WTC11 (cell line): ENCODE measurements around the gene FBN2. TPM values are rescaled to one million over a fixed set of nuclear protein-coding genes. Genes with fewer than 3 reads are reported as not detected.

Experiments used
- ATAC-seq: fragments of 200-7000 bp; cut with Tn5 transposase; 2 replicates; pipeline ENCODE4 v1.10.0; 2021; ENCODE audit warnings: mild to moderate bottlenecking, moderate library complexity
- CTCF ChIA-PET: fragments of 300-600 bp; sonication (Branson Sonifier 250); formaldehyde crosslinking; loops from one replicate; lab custom pipeline; 2021; ENCODE audit warnings: antibody characterized with exemption; lab: Charles Lee
- POLR2A ChIA-PET: fragments of 350-600 bp; sonication (Branson Sonifier 250); formaldehyde crosslinking; loops from one replicate; lab custom pipeline; 2021; ENCODE audit warnings: antibody characterized with exemption; lab: Charles Lee
- DNase-seq: peaks from one replicate; pipeline ENCODE4 v3.0.0; 2021; ENCODE audit warnings: low spot score
- H3K27ac Mint-ChIP-seq: 2 replicates; pipeline ENCODE4 v1.8.0; 2021; ENCODE audit warnings: mixed read lengths
- H3K27me3 Mint-ChIP-seq: 2 replicates; pipeline ENCODE4 v1.8.0; 2021; ENCODE audit warnings: low read depth, mild to moderate bottlenecking, moderate library complexity, mixed read lengths
- H3K36me3 Mint-ChIP-seq: 2 replicates; pipeline ENCODE4 v1.8.0; 2021; ENCODE audit warnings: mixed read lengths
- H3K4me1 Mint-ChIP-seq: 2 replicates; pipeline ENCODE4 v1.8.0; 2022; ENCODE audit warnings: mixed read lengths
- H3K4me3 Mint-ChIP-seq: 2 replicates; pipeline ENCODE4 v1.8.0; 2021; ENCODE audit warnings: mild to moderate bottlenecking, moderate library complexity, mixed read lengths
- H3K9me3 Mint-ChIP-seq: 2 replicates; pipeline ENCODE4 v1.8.0; 2021; ENCODE audit warnings: mixed read lengths
- CTCF ChIP-seq: fragments of 200-600 bp; IDR thresholded peaks from 2 replicates; pipeline ENCODE4 v1.8.0; 2022; ENCODE audit warnings: antibody characterized with exemption
- JAZF1 ChIP-seq: fragments of 250-450 bp; sonication (Bioruptor Pico); IDR thresholded peaks from 2 replicates; pipeline ENCODE4 v1.9.0; 2021; ENCODE audit warnings: moderate library complexity, mild to moderate bottlenecking, inconsistent platforms
- MYBL2 ChIP-seq: sonication (generic); formaldehyde crosslinking; IDR thresholded peaks from 2 replicates; pipeline ENCODE4 v1.8.1; 2023; ENCODE audit warnings: mild to moderate bottlenecking, moderate library complexity, missing genetic modification reagents
- NR2C2 ChIP-seq: sonication (generic); formaldehyde crosslinking; IDR thresholded peaks from 2 replicates; pipeline ENCODE4 v1.8.0; 2022; ENCODE audit warnings: mild to moderate bottlenecking, missing genetic modification reagents
- PRRX2 ChIP-seq: fragments of 250-450 bp; sonication (Bioruptor Pico); IDR thresholded peaks from 2 replicates; pipeline ENCODE4 v1.8.0; 2021; ENCODE audit warnings: mild to moderate bottlenecking
- TCF7 ChIP-seq: sonication (generic); formaldehyde crosslinking; IDR thresholded peaks from 2 replicates; pipeline ENCODE4 v1.8.0; 2022; ENCODE audit warnings: mild to moderate bottlenecking, low read depth, missing genetic modification reagents, moderate library complexity
- ZNF423 ChIP-seq: fragments of 250-450 bp; sonication (Bioruptor Pico); IDR thresholded peaks from 2 replicates; pipeline ENCODE4 v2.1.2; 2022; ENCODE audit warnings: mild to moderate bottlenecking, moderate library complexity
- ZNF532 ChIP-seq: fragments of 250-450 bp; sonication (Bioruptor Pico); IDR thresholded peaks from 2 replicates; pipeline ENCODE4 v1.9.0; 2021; ENCODE audit warnings: mild to moderate bottlenecking, borderline replicate concordance
- ZSCAN18 ChIP-seq: fragments of 250-450 bp; sonication (Bioruptor Pico); IDR thresholded peaks from 2 replicates; pipeline ENCODE4 v2.1.2; 2022; ENCODE audit warnings: mild to moderate bottlenecking, moderate library complexity
- total RNA-seq: library from RNA; stranded (reverse); gene quantifications from 3 replicates; pipeline ENCODE4 v1.2.3, GENCODE V29; 2021
- TF ChIP-seq, protein P1 (sequence below): sonication (generic); formaldehyde crosslinking; IDR thresholded peaks from 2 replicates; pipeline ENCODE4 v1.8.0; 2022; ENCODE audit warnings: mild to moderate bottlenecking, missing genetic modification reagents
- TF ChIP-seq, protein P2 (sequence below): fragments of 250-450 bp; sonication (Bioruptor Pico); IDR thresholded peaks from 2 replicates; pipeline ENCODE4 v1.8.0; 2021; ENCODE audit warnings: mild to moderate bottlenecking
- TF ChIP-seq, protein P3 (sequence below): sonication (generic); formaldehyde crosslinking; IDR thresholded peaks from 2 replicates; pipeline ENCODE4 v1.8.1; 2023; ENCODE audit warnings: mild to moderate bottlenecking, moderate library complexity, missing genetic modification reagents

FBN2 gene
- total RNA-seq, 1 experiment from 2014 or later: 56.7 TPM

DNA sequence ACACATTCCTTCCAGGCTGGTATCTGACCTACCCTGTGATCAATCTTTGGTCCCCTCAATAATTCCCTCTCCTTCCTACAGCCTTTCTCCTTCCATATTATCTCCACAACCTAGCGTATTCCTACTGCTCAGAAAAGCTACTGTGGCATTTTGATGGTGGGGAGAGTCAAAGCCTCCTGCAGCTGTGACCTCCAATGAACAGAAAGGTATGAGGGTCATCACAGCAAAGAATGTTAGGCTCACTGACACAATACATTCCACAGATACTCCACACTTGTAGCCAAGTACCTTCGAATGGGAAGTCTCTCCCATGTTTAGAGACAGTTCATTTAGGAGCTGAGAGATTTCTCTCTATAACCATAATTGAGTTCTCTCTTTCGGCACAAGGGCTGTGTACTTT, 5.9 kb downstream of the FBN2 start:
- Mint-ChIP-seq H3K4me3 (no peak overlapping the region), H3K4me1 (peaks cover 26% of the 10 kb centered on the region), H3K27ac (no peak overlapping the region), H3K36me3 (peaks cover 21% of the 10 kb centered on the region), H3K27me3 (peaks cover 27% of the 10 kb centered on the region), H3K9me3 (peaks cover 4% of the 10 kb centered on the region; the same call in 1 of the 2 replicates)
- ChIA-PET POLR2A (no interaction called here), CTCF (no interaction called here)
- DNase-seq (no peak), ATAC-seq (peak; percentile 65)
- no peak for TF ChIP-seq PRRX2
- TF ChIP-seq, protein P1, sequence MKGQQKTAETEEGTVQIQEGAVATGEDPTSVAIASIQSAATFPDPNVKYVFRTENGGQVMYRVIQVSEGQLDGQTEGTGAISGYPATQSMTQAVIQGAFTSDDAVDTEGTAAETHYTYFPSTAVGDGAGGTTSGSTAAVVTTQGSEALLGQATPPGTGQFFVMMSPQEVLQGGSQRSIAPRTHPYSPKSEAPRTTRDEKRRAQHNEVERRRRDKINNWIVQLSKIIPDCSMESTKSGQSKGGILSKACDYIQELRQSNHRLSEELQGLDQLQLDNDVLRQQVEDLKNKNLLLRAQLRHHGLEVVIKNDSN (CRISPR knock-in tag): no peak

- DNase-seq (no peak), ATAC-seq (no peak)
- H3K27me3 Mint-ChIP-seq: no peaks in the 10 kb centered on the region
- H3K27ac Mint-ChIP-seq: peak overlapping the region; percentile 28; the same call in 1 of the 2 replicates
- peaks cover 18% of the 10 kb centered on the region for H3K36me3 Mint-ChIP-seq
- peaks cover 10% of the 10 kb centered on the region for H3K4me1 Mint-ChIP-seq
- H3K4me3 Mint-ChIP-seq: no peak overlapping the region
- CTCF ChIA-PET: no interaction called here
- no peak for TF ChIP-seq CTCF
- TF ChIP-seq NR2C2: no peak
- TF ChIP-seq, all 79 proteins: peak for 0
- peaks cover 4% of the 10 kb centered on the region; the same call in 1 of the 2 replicates for H3K9me3 Mint-ChIP-seq
- POLR2A ChIA-PET: no interaction called here
Observed at GRCh38 chr5:128528637-128529255, 9.3 kb downstream of the FBN2 start.

GRCh38 chr5:128528126-128528525, 9.9 kb downstream of the FBN2 start:
- ATAC-seq (no peak), DNase-seq (no peak)
- peaks cover 10% of the 10 kb centered on the region for H3K4me1 Mint-ChIP-seq
- peaks cover 4% of the 10 kb centered on the region; the same call in 1 of the 2 replicates for H3K9me3 Mint-ChIP-seq
- CTCF ChIA-PET: no interaction called here
- H3K27ac Mint-ChIP-seq: no peak overlapping the region
- H3K36me3 Mint-ChIP-seq: peaks cover 18% of the 10 kb centered on the region
- POLR2A ChIA-PET: no interaction called here
- H3K27me3 Mint-ChIP-seq: no peaks in the 10 kb centered on the region
- no peak overlapping the region for H3K4me3 Mint-ChIP-seq
- no peak for TF ChIP-seq ZNF423
- no peak for TF ChIP-seq TCF7
- TF ChIP-seq JAZF1 (CRISPR knock-in tag): no peak
- TF ChIP-seq ZNF532 (CRISPR knock-in tag): no peak
- TF ChIP-seq, protein P2, sequence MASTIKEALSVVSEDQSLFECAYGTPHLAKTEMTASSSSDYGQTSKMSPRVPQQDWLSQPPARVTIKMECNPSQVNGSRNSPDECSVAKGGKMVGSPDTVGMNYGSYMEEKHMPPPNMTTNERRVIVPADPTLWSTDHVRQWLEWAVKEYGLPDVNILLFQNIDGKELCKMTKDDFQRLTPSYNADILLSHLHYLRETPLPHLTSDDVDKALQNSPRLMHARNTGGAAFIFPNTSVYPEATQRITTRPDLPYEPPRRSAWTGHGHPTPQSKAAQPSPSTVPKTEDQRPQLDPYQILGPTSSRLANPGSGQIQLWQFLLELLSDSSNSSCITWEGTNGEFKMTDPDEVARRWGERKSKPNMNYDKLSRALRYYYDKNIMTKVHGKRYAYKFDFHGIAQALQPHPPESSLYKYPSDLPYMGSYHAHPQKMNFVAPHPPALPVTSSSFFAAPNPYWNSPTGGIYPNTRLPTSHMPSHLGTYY (CRISPR knock-in tag): no peak
- TF ChIP-seq, protein P3, sequence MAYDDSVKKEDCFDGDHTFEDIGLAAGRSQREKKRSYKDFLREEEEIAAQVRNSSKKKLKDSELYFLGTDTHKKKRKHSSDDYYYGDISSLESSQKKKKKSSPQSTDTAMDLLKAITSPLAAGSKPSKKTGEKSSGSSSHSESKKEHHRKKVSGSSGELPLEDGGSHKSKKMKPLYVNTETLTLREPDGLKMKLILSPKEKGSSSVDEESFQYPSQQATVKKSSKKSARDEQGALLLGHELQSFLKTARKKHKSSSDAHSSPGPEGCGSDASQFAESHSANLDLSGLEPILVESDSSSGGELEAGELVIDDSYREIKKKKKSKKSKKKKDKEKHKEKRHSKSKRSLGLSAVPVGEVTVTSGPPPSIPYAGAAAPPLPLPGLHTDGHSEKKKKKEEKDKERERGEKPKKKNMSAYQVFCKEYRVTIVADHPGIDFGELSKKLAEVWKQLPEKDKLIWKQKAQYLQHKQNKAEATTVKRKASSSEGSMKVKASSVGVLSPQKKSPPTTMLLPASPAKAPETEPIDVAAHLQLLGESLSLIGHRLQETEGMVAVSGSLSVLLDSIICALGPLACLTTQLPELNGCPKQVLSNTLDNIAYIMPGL: no peak
- TF ChIP-seq ZSCAN18 (CRISPR knock-in tag): no peak
- no peak for TF ChIP-seq MYBL2
- TF ChIP-seq CTCF: no peak
- TF ChIP-seq, all 79 proteins: peak for 0
